Pons (tissue), 1 donor: Measurements from ENCODE around the gene CGNL1.

Experiments
- DNase-seq: peaks from one replicate; pipeline ENCODE4 v3.0.0-alpha.2; 2016; ENCODE audit warnings: low spot score

The CGNL1 gene

DNA sequence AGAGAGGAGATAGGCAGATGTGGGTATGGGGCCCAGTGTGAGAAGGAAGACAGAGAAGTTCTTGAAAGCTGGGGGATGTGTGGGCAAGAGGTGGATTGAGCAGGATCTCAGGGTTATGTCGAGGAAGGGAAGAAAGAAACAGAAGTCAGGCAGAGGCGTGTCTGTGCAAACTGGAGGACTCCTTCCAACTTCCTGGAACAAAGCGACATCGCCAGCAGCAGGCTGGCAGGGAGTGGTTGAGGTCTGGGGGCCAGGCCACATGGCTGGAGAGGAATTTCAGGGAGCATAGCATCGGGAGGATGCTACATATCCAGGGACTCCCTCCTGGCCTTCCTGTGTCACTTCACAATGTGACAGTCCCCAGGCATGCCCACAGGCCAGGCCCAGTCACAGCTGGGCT lies 172.5 kb downstream of the CGNL1 start:
- DNase-seq: no peak

DNA sequence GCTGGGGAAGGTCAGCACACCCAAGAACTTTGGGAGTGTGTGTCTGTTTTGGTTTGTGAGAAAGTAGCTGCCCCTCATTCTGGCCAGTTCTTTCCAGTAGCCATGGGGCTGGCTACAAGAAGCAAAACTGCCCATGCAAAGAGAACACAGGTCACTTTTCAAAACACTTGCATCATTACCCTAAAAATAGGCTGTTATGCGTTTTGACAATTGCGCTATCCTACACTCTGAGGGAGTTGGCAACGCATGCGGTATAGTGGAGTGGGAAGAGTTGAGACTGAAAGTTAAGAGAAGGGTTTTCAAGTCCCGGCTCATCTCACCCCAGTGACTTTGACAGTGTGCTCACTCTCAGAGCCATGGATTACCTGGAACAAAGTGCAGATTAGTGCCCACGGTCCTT lies 173.6 kb downstream of the CGNL1 start:
- no peak for DNase-seq

DNA sequence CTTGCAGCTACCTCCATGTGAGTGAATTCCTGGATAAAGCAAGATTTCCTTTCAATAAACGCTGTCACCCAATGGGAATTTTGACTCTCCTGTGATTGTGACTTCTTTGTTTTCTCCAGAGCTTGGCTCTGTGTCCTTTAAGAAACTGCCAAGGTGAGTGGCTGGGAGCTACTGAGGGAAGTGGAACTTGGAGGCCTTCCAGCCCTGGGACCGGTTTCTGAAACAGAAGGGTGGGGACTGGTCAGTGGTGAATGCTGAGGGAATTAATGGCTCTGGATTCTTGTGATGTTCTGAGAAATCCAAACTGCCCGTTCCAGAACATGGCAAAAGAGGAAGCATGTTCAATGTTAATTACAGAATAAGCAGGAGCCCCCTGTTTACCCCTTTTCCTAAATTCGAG lies 174.3 kb downstream of the CGNL1 start:
- DNase-seq: peak; percentile 60

DNA sequence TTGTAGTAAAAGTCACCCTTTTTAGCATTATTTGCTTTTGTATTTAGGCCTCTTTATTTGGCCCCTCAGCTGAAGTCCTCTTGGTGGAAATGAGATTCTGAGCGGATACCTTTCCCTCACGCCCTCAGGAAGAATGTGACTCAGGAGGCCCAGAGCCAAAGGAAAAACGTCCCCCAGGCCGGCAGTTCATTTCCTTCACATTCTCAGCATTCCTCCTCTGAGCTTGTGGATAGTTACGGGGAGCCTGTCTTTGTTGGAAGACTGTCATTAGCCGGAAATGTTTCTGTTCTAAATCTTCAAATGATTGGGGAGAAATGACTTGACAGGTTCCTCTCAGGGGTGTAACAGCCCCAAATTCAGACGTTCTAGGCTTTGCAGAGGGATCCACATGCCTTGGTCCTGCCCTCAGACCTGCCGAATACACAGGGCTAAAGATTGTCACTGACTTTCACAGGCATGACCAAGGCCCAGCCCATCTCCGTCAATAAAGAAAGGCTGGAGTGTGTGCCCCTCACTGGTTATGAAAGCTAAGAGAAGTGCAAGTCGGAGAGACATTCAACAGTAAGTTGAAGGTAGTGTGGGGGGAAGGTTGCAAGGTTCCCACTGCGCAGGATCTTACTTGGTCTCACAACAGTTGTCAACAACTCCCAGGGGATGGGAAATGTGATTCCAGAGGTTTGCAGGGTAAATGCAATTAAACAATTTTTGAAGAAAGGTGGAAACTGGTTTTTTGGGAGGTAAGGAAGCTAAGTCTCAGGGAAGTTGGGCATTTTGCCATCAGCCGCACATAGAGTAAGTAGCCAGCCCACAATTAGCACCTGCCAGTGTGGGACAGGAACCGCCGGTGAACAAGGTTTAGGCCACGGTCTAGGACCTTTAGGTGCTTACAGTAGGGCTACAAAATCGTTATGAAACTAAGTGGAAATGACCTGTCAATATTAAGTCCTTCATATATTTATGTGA lies 175.7 kb downstream of the CGNL1 start:
- no peak for DNase-seq

DNA sequence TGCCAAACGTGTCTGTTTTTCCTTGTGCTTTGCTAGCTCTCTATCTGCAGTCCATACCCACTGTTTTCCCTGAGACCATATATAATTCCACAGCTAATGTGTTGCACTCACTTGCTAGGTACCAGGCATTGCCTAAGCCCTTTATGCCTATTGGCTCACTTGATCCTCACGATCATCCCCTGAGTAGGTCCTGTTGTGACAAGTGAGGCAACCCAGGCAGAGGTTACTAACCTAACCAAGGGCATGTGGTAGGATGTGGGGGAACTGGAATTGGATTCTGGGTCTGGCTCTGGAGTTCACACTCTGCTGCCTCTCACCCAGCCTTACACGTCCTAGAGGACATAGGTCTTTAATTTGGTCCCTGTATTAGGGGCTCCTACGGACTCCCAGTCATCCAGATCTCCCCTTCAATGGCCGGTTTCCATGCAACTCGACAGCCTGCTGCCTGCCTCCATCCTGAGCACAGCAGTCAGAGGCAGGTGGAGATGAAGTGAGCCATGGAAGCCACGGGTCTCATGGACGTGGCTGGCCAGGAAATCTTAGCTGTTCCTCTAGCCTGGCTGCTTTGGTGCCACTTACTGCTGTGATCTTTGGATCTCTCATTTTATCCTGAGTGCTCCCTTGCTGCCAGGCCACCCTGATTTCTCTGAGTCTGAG lies 176.5 kb downstream of the CGNL1 start:
- no peak for DNase-seq

DNA sequence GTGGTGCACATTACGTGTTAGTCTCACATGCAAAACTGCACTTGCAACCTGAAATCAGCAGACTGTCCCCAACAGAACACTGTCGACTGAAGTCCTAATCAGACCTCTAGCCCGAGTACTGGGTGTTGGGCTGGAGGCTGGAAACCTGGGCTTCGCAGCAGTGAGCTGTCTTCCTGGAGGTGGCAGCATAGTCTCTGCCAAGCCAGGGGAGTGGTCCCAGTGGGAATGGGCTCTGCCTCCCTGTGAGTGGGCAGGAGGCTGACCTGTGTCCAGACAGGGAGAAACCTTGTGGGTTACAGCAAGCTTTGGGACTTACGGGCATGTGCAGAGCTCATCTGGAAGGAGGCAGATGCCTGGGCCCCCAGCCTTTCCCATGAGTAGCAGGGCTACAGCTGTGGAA lies 177.2 kb downstream of the CGNL1 start:
- no peak for DNase-seq

DNA sequence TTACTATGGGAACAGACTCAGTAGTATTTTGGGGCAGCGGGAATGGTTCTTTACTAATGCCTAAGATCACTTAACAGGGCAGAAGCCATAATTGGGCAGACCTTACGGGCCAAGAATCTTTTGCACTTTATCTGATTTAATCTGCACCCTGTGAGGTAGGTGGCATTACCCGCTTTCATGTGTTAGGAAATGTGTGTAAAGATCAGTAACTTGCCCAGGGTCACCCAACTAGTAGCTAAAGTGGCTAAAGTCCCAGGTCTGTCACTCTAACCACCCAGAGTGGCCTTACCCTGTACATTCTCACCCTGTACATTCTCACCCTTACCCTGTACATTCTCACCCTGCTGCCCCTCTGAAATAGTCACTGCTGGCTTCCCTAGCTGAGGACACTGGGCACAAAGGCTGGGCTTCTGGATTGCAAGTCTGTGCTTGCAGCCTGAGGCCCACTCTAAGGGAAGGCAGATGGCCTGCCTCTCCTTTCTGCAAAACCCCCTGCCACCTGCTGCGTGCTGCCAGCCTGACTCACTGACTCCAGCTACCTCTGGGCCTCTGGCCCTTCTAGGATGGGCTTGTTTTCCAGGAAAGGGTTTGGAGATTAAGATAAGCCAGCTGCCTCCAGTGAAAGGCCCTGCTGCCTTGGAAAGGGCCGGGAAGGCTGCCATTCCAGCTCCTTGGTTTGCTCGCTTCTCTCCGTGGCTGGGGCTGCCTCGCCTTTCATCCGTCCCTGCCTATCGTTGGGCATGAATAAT lies 177.9 kb downstream of the CGNL1 start:
- no peak for DNase-seq

DNA sequence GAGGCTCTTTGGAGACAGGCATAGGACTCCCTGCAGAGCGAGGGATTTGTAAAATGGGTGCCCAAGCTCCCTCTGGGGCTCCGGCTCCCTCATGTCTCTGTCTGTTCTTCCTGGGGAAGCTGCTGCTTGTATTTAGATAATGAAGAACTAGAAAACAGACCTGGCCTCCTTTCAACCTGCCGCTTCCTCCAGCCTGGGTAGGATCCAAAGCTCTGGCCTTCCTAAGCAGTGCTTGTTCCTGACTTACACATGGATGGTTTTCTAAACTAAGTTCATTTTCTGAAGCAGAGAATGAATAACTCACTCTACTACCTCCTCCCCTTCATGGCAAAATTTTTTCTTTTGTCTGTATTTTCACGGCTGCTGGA lies 178.5 kb downstream of the CGNL1 start:
- DNase-seq: no peak

DNA sequence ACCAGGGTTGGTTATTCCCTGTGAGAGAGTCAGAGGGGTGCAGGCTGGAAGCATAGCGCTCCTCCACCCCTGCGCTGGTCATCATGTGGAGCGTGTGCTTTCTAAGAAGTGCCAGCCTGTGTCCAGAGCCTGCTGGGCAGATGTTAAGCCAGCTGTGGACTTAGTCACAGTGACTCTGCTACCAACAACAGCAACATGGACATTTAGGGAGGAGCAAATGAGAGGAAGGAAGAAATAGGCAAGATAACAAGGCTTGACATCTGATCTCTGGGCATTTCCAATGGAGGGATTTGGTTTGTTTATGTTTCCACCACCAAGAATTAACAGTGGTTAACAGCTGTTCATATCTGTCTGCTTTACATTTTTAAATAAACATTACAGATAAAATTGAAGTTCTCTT lies 179.0 kb downstream of the CGNL1 start:
- no peak for DNase-seq

DNA sequence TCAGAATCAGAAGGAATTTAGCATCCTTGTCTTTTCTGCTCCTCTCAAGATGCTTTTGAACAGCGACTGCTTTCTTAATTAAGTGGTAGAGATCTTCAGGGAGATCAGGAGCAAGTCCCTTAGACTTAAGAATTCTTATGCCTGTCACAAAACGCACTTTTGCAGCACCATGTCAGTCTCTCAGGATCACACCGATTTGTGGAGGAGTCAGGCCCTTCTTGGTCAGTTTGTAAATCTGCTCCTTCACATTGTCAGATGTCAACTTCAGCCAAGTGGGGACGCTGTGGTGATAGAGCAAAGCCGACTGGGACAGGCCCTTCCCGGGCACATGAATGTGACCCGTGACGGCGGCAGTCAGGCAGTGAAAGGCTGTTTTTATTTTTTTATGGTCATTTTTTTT lies 179.7 kb downstream of the CGNL1 start:
- no peak for DNase-seq

DNA sequence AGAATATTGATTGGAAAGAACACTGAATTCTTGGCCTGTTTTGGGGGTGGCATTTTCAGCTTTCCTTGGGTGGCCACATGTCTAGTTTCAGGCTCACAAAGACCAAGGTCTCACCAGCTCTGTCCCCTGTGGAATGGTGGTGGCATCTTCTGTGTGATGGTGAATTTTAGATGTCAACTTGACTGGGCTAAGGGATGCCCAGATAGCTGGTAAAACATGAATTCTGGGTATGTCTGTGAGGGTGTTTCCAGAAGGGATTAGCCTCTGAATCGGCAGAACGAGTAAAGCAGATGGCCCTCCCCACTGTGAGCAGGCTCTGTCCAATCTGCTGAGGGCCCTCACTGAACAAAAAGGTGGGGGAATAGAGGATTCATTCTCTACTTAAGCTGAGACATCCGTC lies 181.0 kb downstream of the CGNL1 start:
- no peak for DNase-seq

DNA sequence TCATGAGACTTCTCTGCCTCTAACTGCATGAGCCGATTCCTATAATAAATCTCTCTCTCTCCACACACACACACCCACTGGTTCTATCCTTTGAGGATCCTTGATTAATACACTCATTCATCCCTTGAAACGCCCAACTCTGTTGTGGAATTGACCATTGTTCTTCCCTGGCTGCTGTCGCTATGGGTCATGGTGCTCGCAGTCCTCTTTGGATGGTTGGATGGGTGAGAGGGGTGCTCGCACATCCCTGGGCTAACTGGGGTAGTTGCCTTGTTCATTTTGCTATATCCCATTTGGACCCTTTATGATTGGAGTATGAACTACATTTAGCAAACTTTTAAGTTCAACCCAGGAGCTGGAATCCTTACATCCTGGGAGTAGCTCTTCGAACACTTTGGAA lies 181.5 kb downstream of the CGNL1 start:
- DNase-seq: no peak

DNA sequence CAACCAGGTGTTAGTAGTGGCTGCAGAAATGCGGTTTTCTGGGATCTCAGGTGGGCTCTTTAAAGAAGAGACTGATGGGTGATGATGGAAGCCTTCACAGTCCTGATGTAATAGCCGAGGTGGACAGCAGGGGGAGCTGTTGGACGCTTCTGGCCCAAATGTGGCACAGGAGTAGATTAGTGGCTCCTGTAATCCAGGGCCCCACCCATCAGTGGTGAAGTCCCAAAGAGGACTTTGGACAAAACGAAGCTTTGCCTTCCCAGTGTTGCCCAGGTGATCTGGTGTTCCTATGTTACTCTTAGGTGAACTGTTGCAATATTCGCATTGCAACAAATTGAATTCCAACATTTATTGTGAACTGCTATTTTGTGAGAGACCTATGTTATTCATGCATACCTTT lies 183.6 kb downstream of the CGNL1 start:
- peak; percentile 44 for DNase-seq

DNA sequence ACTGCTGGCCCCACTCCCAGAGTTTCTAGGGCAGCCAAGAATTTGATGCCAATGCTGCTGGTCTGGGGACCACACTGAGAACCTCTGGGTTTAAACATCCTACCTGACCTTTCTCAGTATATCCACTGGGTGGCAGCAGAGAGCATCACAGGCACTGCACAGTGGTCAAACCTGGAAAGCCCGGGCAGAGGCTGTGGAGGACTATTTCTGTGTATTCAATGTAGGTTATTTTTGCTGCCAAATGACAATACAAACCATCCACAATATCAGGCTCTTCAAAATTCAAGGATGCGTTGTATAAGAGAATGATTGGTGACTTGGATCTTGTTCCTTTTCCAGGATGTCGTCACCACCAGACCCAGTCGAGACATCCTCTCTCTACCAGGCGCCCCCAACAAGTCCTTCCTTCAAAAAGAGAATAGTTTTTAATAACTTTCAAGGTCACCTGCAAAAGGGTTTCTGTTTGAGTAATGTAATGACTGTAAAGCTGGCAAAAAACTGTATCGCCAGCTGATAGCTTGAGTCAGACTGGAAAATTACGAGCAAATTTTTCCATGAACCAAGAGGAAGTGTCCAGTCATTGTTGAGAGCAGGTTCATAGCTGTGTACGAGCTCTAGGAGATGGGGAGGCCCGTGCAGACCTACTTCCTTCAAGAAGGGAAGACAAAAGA lies 184.9 kb downstream of the CGNL1 start:
- DNase-seq: peak; percentile 79

DNA sequence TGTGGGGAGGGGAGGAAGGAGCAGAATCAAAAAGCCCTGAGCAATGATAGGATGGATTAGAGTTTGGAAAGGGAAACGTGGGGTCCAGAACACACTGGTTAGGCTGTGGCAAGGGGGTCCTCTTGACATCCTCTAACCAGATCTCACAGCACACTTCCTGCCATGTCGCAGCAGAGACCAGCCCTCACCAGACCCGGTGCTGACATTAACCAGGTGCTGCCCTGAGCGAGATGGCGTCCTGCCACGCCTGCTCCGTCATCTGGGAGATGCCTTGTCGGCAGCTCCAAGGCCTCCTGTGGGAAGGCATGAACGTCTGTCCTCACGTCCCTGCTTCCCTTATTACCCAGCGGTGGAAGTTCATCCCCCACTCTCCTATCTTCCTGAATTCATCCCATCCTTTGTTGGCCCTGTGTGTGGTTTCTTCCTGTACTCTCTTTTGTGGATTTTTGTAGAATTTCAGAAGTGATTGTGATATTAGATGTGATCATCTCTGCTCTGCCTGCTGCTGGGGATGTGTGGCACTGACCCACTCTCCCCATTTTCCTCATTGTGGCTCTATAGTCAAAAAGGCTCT lies 186.0 kb downstream of the CGNL1 start:
- no peak for DNase-seq

DNA sequence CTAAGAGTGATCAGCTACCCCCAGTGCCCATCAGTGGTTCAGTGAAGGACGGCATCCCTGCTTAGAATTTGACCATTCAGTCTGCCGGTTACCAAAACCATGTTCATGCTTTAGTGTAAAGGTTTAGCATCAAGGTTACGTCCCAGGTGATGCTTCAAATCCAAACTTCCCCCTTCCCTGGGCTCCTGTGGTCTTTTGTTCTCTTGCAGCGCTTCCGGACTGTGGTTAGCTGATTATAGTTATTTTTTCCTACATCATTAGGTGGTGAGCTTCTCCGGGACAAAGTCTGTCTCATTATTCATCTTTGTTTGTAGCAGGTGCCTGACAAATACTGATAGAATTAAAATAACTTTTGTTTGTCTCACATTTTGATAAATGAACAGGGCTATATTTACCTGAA lies 187.1 kb downstream of the CGNL1 start:
- DNase-seq: no peak

DNA sequence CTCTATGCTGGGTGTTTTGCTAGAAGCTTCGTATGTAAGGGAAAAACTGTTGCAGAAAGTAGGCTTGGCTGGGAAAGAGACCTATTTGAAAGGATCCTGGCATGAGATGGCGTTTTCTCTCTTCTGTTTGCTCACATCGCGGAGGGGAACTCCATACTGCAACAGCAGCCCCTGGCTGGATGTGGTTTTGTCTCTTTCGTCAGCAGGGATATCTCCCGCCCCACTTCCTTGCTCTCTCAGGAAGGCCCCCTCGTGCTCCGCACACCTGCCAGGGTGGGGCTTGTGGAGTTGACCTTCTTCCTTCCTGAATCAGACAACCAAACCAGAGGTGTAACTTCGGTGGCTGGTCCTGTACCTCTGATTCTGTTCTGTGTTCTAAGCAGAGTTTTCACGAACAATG lies 189.0 kb downstream of the CGNL1 start:
- DNase-seq: no peak

DNA sequence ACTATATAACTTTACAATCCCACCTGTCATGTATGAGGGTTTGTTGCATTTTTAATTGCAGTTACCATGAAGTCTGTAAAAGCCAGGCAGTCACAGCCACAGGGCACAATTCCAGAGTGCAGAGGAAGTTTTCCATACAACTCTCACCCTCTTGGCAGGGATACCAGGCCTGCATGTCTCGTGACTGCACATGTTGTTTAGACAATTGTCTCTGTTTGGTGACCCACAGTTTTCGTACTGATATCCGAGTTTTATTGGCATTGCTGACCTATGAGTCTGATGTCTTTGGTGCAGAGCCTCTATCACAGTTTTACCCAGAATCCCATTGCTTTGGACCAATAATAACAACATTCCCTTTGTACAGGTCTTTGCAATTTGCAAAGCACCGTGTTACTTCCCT lies 190.5 kb downstream of the CGNL1 start:
- no peak for DNase-seq

DNA sequence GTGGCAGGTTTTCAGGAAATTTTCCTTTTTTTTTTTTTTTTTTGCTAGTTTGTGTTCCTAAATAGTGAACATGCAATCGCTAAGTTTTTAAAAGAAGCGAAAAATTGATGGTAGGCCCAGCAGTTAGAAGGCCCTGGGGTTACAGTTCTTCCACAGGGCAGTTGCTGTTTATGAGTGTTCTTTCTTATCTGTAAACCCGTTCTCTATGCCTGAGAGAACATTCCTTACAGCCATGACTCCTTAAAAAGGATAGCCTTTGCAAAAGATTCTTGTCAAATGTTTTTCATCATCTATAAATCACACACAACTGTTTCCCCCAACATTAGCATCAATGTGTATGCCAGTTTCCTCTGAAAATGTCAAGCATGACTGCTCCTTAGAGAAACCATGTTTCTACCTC lies 191.6 kb downstream of the CGNL1 start:
- no peak for DNase-seq

DNA sequence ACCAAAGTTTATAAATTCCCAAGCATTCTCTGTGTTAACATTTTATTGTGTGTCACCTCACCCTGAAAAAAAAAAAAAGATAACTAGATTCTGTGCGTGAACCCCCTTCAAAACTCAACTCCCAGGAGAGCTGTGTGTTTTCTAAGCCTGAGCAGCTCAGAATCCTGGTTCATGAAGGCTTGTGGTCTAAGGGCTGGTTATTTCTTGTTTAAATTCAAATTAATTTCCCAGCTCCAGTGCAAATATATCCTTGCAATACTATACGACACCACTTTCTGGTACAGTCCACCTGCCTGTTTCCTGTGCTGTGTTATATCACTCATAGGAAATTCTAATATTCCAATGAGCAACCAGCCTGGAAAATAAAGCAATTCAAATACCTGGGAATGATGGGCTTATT lies 192.0 kb downstream of the CGNL1 start:
- DNase-seq: no peak

DNA sequence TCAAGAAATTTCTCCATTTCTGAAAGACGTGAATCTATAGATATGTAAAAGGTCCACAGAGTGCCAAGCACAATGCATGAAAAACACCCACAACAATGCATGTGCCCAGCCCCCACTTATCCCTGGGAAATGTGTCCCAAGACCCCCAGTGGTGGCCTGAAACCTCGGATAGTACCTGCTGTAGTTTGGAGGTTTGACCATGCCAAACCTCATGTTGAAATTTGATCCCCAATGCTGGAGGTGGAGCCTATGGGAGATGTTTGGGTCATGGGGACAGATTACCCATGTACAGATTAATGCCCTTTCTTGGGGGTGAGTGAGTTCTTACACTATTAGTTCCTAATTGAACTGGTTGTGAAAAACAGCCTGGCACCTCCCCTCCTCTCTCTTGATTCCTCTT lies 194.0 kb downstream of the CGNL1 start:
- no peak for DNase-seq

DNA sequence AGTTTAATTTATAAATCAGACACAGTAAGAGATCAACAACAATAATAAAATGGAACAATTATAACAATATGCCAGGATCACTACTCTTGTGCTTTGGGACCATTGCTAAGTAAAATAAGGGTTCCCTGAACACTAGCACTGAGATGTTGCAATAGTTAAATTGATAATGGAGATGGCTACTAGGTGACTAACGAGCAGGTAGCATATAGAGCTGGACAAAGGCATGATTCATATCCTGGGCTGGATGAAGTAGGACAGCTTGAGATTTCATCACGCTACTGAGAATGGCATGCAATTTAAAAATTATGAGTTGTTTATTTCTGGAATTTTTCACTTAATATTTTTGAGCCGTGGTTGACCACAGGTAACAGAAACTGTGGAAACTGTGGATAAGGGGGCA lies 194.7 kb downstream of the CGNL1 start:
- DNase-seq: no peak
